Tibial artery (tissue), 4 donors: ENCODE data around the gene CACNA1C.

ENCODE experiments used
- DNase-seq, 2 donors: peaks; one replicate each; pipeline ENCODE4 v3.0.0-alpha.2; 2019
- H3K27ac ChIP-seq, 2 donors: fragments of 200-600 bp; sonication (generic) in 1 of 2; 1 replicate in 1 of 2; 2 replicates in 1 of 2; pipeline ENCODE4 v1.5.1; 2018 to 2019; ENCODE audit warnings: mild to moderate bottlenecking in 1 of 2
- H3K27me3 ChIP-seq, 2 donors: fragments of 200-600 bp; sonication (generic) in 1 of 2; one replicate each; pipeline versions ENCODE4 v1.5.1 to v1.6.0; 2016 to 2019
- H3K36me3 ChIP-seq, 3 donors: fragments of 200-600 bp; sonication (generic) in 2 of 3; one replicate each; pipeline ENCODE4 v1.5.1; 2016 to 2019; ENCODE audit warnings: mild to moderate bottlenecking in 2 of 3
- H3K4me1 ChIP-seq, 4 donors: fragments of 200-600 bp; sonication (generic) in 2 of 4; 1 replicate in 3 of 4; 2 replicates in 1 of 4; pipeline ENCODE4 v1.5.1; 2016 to 2019
- H3K4me3 ChIP-seq, 2 donors: fragments of 200-600 bp; sonication (generic) in 1 of 2; 1 replicate in 1 of 2; 2 replicates in 1 of 2; pipeline ENCODE4 v1.5.1; 2018 to 2019; ENCODE audit warnings: mild to moderate bottlenecking in 2 of 2
- H3K9me3 ChIP-seq, 3 donors: fragments of 200-600 bp; sonication (generic) in 1 of 3; one replicate each; pipeline ENCODE4 v1.5.1; 2016 to 2019
- intact Hi-C: fragments of 100-400 bp; cut with DNase I; formaldehyde crosslinking; loops from one replicate; pipeline ENCODE4 v1.15.0; 2023; ENCODE audit warnings: low total_unique reads
- TF ChIP-seq, protein P1 (sequence below), 2 experiments: fragments of 200-600 bp in 1 of 2; fragments of 450-650 bp in 1 of 2; IDR thresholded peaks; one replicate each; pipeline ENCODE4 v1.5.1; 2017 to 2019; ENCODE audit warnings: antibody characterized with exemption in 2 of 2, mild to moderate bottlenecking in 1 of 2, moderate library complexity in 1 of 2

CACNA1C gene

DNA sequence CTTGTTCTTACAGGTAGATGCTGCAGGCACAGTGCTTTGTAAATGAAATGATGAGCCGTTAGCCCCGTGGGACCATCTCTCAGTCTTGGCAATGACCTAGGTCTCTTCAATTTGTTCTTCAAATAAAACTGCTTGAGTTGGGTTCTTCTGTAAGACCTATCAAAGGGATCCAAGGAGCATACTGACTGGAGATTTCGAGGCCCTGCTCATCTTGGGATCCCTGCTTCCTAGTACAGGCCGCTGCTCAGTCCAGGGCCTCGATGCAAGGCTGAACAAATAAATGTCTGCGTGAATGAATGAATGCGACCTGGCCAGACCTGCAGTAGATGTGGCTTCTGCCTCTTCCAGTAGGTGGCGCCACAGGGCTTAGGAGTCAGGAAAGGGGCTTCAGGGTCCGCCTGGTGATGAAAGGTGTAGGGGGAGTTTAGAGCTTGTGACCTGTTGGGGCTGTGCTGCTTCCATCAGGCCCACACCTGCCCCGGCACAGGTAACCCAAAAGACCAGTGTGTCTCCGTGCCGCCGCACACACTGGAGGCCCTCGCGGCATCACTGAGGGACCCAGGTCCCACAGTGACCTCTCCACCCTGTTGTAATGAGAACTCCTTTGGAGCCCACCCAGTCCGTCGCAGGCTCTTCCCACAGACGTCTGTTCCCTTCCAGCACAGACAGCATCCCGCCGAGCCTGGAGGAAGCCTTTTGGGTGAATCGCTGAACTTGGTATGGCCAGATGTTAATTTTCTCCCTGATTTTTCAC, 4.4 kb downstream of the CACNA1C start:
- H3K4me3 ChIP-seq: peak overlapping the region; percentile 70 to 95
- TF ChIP-seq, protein P1, sequence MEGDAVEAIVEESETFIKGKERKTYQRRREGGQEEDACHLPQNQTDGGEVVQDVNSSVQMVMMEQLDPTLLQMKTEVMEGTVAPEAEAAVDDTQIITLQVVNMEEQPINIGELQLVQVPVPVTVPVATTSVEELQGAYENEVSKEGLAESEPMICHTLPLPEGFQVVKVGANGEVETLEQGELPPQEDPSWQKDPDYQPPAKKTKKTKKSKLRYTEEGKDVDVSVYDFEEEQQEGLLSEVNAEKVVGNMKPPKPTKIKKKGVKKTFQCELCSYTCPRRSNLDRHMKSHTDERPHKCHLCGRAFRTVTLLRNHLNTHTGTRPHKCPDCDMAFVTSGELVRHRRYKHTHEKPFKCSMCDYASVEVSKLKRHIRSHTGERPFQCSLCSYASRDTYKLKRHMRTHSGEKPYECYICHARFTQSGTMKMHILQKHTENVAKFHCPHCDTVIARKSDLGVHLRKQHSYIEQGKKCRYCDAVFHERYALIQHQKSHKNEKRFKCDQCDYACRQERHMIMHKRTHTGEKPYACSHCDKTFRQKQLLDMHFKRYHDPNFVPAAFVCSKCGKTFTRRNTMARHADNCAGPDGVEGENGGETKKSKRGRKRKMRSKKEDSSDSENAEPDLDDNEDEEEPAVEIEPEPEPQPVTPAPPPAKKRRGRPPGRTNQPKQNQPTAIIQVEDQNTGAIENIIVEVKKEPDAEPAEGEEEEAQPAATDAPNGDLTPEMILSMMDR (IDR thresholded peaks at IDR 0.05): peak; percentile 73 to 81
- DNase-seq: peak; percentile 66 to 81
- intact Hi-C loops: loop anchor here (5.0 to 10.0 kb wide), 3 partner anchors 108 to 525 kb away; no protein-coding TSS in a partner anchor
- peak overlapping the region; percentile 91 to 96 for H3K27ac ChIP-seq
- no peaks in the 10 kb centered on the region for H3K9me3 ChIP-seq
- H3K36me3 ChIP-seq: no peaks in the 10 kb centered on the region
- peaks cover 0 to 72% (median 44%) of the 10 kb centered on the region in 4 donors for H3K4me1 ChIP-seq
- H3K27me3 ChIP-seq: no peaks in the 10 kb centered on the region

- H3K9me3 ChIP-seq: no peaks in the 10 kb centered on the region
- peaks cover 0 to 78% (median 47%) of the 10 kb centered on the region in 4 donors for H3K4me1 ChIP-seq
- intact Hi-C loops: loop anchor here (5.0 to 10.0 kb wide), 3 partner anchors 107 to 524 kb away; no protein-coding TSS in a partner anchor
- peak overlapping the region; percentile 70 to 95 for H3K4me3 ChIP-seq
- H3K36me3 ChIP-seq: no peaks in the 10 kb centered on the region
- peak in 1 of 2 donors; percentile 75 for DNase-seq
- TF ChIP-seq, protein P1 (IDR thresholded peaks at IDR 0.05): no peak
- H3K27ac ChIP-seq: peak overlapping the region; percentile 91 to 96
- no peaks in the 10 kb centered on the region for H3K27me3 ChIP-seq
Measured at GRCh38 chr12:2057795-2058408, 5.1 kb downstream of the CACNA1C start.

DNA sequence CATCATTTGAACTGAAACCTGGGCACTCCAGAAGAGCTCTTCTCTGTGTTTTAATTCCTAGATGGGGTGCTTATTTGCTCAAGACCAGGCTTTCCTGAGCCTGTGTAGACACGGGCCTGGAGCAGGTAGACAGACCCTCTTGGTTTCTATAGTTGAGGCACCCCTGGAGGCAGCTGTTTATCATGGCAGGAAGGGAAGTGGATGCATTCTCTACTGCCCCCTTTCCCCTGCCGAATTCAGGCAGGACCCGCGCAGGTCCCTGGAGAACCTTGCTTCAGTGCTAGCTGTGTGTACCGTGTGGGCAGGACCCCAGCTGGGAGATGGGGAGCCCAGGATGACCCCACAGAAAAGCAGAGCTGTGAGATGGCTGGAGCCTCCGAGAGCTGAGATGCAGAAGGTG, 6.0 kb downstream of the CACNA1C start:
- H3K4me3 ChIP-seq: peak overlapping the region in 1 of 2 donors; percentile 70
- no peak for DNase-seq
- no peaks in the 10 kb centered on the region for H3K36me3 ChIP-seq
- intact Hi-C loops: loop anchor here (5.0 to 10.0 kb wide), 3 partner anchors 106 to 523 kb away; no protein-coding TSS in a partner anchor
- H3K4me1 ChIP-seq: peaks cover 0 to 88% (median 53%) of the 10 kb centered on the region in 4 donors
- H3K27ac ChIP-seq: peak overlapping the region; percentile 91 to 96
- TF ChIP-seq, protein P1 (IDR thresholded peaks at IDR 0.05): no peak
- no peaks in the 10 kb centered on the region for H3K9me3 ChIP-seq
- no peaks in the 10 kb centered on the region for H3K27me3 ChIP-seq

- Histone ChIP-seq H3K27me3 (no peaks in the 10 kb centered on the region), H3K4me1 (peaks cover 0 to 100% (median 70%) of the 10 kb centered on the region in 4 donors), H3K4me3 (no peak overlapping the region), H3K36me3 (no peaks in the 10 kb centered on the region), H3K9me3 (no peaks in the 10 kb centered on the region), H3K27ac (peak overlapping the region; percentile 91 to 96)
- intact Hi-C loops: no loop called here
- DNase-seq: no peak
- TF ChIP-seq, protein P1 (IDR thresholded peaks at IDR 0.05): no peak
Measured at GRCh38 chr12:2061402-2061801, 8.6 kb downstream of the CACNA1C start.

DNA sequence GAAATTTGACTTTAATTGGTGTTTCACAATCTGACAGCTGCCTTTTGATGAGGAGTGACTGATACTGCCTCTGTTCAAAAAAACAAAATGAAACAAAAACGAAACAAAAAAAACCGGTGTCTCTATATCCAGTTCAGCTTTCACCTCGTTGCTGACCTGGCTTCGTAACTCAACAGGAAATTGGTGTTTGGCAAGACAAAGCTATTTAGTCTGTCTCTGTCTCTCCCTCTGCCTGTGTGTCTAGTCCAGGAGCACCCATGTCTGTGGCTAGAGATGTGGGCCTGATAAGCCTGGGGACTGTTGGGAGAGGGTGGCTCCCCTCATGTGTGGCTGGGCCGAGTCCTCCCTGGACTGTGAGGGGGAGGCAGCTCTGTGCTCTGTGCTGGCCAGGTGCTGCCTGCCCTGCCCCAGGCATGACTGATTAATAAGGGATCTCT, 11.3 kb downstream of the CACNA1C start:
- H3K36me3 ChIP-seq: no peaks in the 10 kb centered on the region
- H3K4me3 ChIP-seq: peak overlapping the region; percentile 19 to 36
- H3K9me3 ChIP-seq: no peaks in the 10 kb centered on the region
- no peaks in the 10 kb centered on the region for H3K27me3 ChIP-seq
- no peak for DNase-seq
- peaks cover 0 to 100% (median 58%) of the 10 kb centered on the region in 4 donors for H3K4me1 ChIP-seq
- TF ChIP-seq, protein P1 (IDR thresholded peaks at IDR 0.05): no peak
- peak overlapping the region; percentile 75 to 77 for H3K27ac ChIP-seq
- intact Hi-C loops: no loop called here
